TTC549 (cell line): Measurements from ENCODE around the gene ZC3H7B.
"Not testable (repeated sequence)": the region's sequence is repeated elsewhere in the genome, so short reads cannot be mapped to it uniquely, and the experiment has no call there.

ENCODE experiments used
- FAIRE-seq: peaks from 2 replicates; lab custom pipeline; 2012; peaks lifted over from hg19 to GRCh38; lab: Jason Lieb, UNC

The ZC3H7B gene

GRCh38 chr22:41383085-41383484, 81.8 kb downstream of the ZC3H7B start:
- FAIRE-seq: no peak

- FAIRE-seq: no peak
Observed at GRCh38 chr22:41384128-41384527, 82.8 kb downstream of the ZC3H7B start.

- FAIRE-seq: no peak
Observed at GRCh38 chr22:41387341-41387740, 86.0 kb downstream of the ZC3H7B start.

GRCh38 chr22:41394012-41394356, 92.7 kb downstream of the ZC3H7B start:
- no peak for FAIRE-seq

- FAIRE-seq: no peak
Observed at GRCh38 chr22:41395531-41396240, 94.4 kb downstream of the ZC3H7B start.

- FAIRE-seq: no peak
Observed at GRCh38 chr22:41397143-41397811, 96.0 kb downstream of the ZC3H7B start.

- no peak for FAIRE-seq
Observed at GRCh38 chr22:41398921-41399320, 97.6 kb downstream of the ZC3H7B start.

GRCh38 chr22:41401781-41402648, 100.7 kb downstream of the ZC3H7B start:
- no peak for FAIRE-seq

- FAIRE-seq: not testable (repeated sequence)
Observed at GRCh38 chr22:41402851-41403250, 101.5 kb downstream of the ZC3H7B start.

GRCh38 chr22:41403532-41404318, 102.4 kb downstream of the ZC3H7B start:
- no peak for FAIRE-seq

- no peak for FAIRE-seq
Observed at GRCh38 chr22:41405588-41405987, 104.3 kb downstream of the ZC3H7B start.

GRCh38 chr22:41406410-41406809, 105.1 kb downstream of the ZC3H7B start:
- FAIRE-seq: no peak

GRCh38 chr22:41407433-41407832, 106.1 kb downstream of the ZC3H7B start:
- no peak for FAIRE-seq

- no peak for FAIRE-seq
Observed at GRCh38 chr22:41408665-41409064, 107.3 kb downstream of the ZC3H7B start.
